IMR-90 (cell line): ENCODE data around the gene EXOC6B. TPM values are rescaled to one million over a fixed set of nuclear protein-coding genes. Genes with fewer than 3 reads are reported as not detected.

ENCODE experiments used
- ATAC-seq: fragments of 200-7000 bp; cut with Tn5 transposase; 2 replicates; pipeline ENCODE4 v1.9.1; 2020; ENCODE audit warnings: low read depth, mild to moderate bottlenecking, moderate library complexity
- BruUV-seq: library from RNA; stranded (reverse); fragments of 400-500 nt; replicated peaks from 2 replicates; lab custom pipeline; 2021; lab: Mats Ljungman, UMichigan
- CTCF ChIA-PET: fragments of 300-600 bp; formaldehyde crosslinking; extraction: SDS; loops from one replicate; lab custom pipeline; 2021; ENCODE audit warnings: antibody characterized with exemption; lab: Yijun Ruan, JAX
- POLR2A ChIA-PET: fragments of 300-600 bp; sonication (Branson Sonifier 250); formaldehyde crosslinking; loops from one replicate; lab custom pipeline; 2022; ENCODE audit warnings: antibody characterized with exemption; ENCODE audit not compliant: unreplicated experiment; lab: Charles Lee
- DNase-seq: peaks from one replicate; pipeline ENCODE4 v3.0.0; 2013
- H2AFZ ChIP-seq: replicated peaks from 2 replicates; pipeline ENCODE3; 2013; ENCODE audit warnings: low read length, mild to moderate bottlenecking; ENCODE audit not compliant: poor library complexity
- H2AK5ac ChIP-seq: 2 replicates; pipeline ENCODE4 v1.6.1; 2013; ENCODE audit warnings: low read depth, low read length, inconsistent platforms
- H2AK9ac ChIP-seq: replicated peaks from 2 replicates; pipeline ENCODE3; 2013; ENCODE audit warnings: mild to moderate bottlenecking, low read depth, low read length, moderate library complexity; ENCODE audit not compliant: poor library complexity
- H2BK120ac ChIP-seq: 2 replicates; pipeline ENCODE4 v1.6.1; 2013; ENCODE audit warnings: low read depth, low read length, inconsistent platforms
- H2BK15ac ChIP-seq: 3 replicates; pipeline ENCODE4 v1.6.1; 2013; ENCODE audit warnings: low read depth, low read length, inconsistent platforms
- H2BK20ac ChIP-seq: 2 replicates; pipeline ENCODE4 v1.6.1; 2013; ENCODE audit warnings: low read depth, mild to moderate bottlenecking, inconsistent platforms, low read length, moderate library complexity
- H2BK5ac ChIP-seq: 2 replicates; pipeline ENCODE4 v1.6.1; 2013; ENCODE audit warnings: mild to moderate bottlenecking, low read depth, low read length, inconsistent platforms; ENCODE audit not compliant: poor library complexity, severe bottlenecking
- H3K14ac ChIP-seq: replicated peaks from 2 replicates; pipeline ENCODE4 v1.6.1; 2013; ENCODE audit warnings: low read depth, low read length, inconsistent platforms
- H3K18ac ChIP-seq: 2 replicates; pipeline ENCODE4 v1.6.1; 2013; ENCODE audit warnings: low read depth, low read length, control low read depth
- H3K23ac ChIP-seq: 2 replicates; pipeline ENCODE4 v1.6.1; 2013; ENCODE audit warnings: low read depth, low read length, inconsistent platforms
- H3K27ac ChIP-seq: 2 replicates; pipeline ENCODE4 v1.5.1; 2013; ENCODE audit warnings: mild to moderate bottlenecking, control low read depth, low read length; ENCODE audit not compliant: insufficient read depth
- H3K27me3 ChIP-seq: 2 replicates; pipeline ENCODE4 v1.6.1; 2013; ENCODE audit warnings: low read length; ENCODE audit not compliant: control insufficient read depth, insufficient read depth
- H3K36me3 ChIP-seq: 2 replicates; pipeline ENCODE4 v1.6.1; 2013; ENCODE audit warnings: low read length, mixed read lengths; ENCODE audit not compliant: control insufficient read depth, insufficient read depth
- H3K4ac ChIP-seq: 2 replicates; pipeline ENCODE4 v1.6.1; 2013; ENCODE audit warnings: low read depth, low read length, inconsistent platforms
- H3K4me1 ChIP-seq: 2 replicates; pipeline ENCODE4 v1.6.1; 2013; ENCODE audit warnings: low read length, mixed read lengths; ENCODE audit not compliant: control insufficient read depth, insufficient read depth
- H3K4me2 ChIP-seq: 2 replicates; pipeline ENCODE4 v1.6.1; 2013; ENCODE audit warnings: low read depth, mild to moderate bottlenecking, control low read depth, low read length, moderate library complexity
- H3K4me3 ChIP-seq: 2 replicates; pipeline ENCODE4 v1.5.1; 2013; ENCODE audit warnings: low read depth, mild to moderate bottlenecking, control low read depth, low read length, moderate library complexity; ENCODE audit not compliant: insufficient read depth
- H3K56ac ChIP-seq: 2 replicates; pipeline ENCODE4 v1.6.1; 2013; ENCODE audit warnings: low read length, inconsistent platforms; ENCODE audit not compliant: insufficient read depth; ENCODE audit errors: extremely low read depth
- H3K79me1 ChIP-seq, 2 experiments: 2 replicates each; pipeline ENCODE4 v1.6.1; 2013; ENCODE audit warnings: low read length in 2 of 2, inconsistent platforms in 1 of 2, low read depth in 1 of 2
- H3K9ac ChIP-seq: 2 replicates; pipeline ENCODE4 v1.6.1; 2013; ENCODE audit warnings: low read depth, low read length, control low read depth
- H3K9me1 ChIP-seq: 2 replicates; pipeline ENCODE4 v1.6.1; 2013; ENCODE audit warnings: low read length, inconsistent platforms; ENCODE audit not compliant: insufficient read depth
- H3K9me3 ChIP-seq: 2 replicates; pipeline ENCODE4 v1.6.1; 2013; ENCODE audit warnings: low read length; ENCODE audit not compliant: control insufficient read depth, insufficient read depth
- H4K20me1 ChIP-seq: 2 replicates; pipeline ENCODE4 v1.6.1; 2013; ENCODE audit warnings: low read length, inconsistent platforms; ENCODE audit not compliant: insufficient read depth
- H4K5ac ChIP-seq: 2 replicates; pipeline ENCODE4 v1.6.1; 2013; ENCODE audit warnings: mild to moderate bottlenecking, low read depth, low read length, control low read depth
- H4K8ac ChIP-seq, 2 experiments: 2 replicates each; pipeline ENCODE4 v1.6.1; 2013; ENCODE audit warnings: low read depth in 2 of 2, low read length in 2 of 2, control low read depth in 1 of 2, inconsistent platforms in 1 of 2
- H4K91ac ChIP-seq: 2 replicates; pipeline ENCODE4 v1.6.1; 2013; ENCODE audit warnings: low read depth, low read length, inconsistent platforms; ENCODE audit not compliant: insufficient read depth
- NFE2L2 ChIP-seq: fragments of 150-350 bp; IDR thresholded peaks from 2 replicates; pipeline ENCODE4 v1.6.1; 2016; ENCODE audit warnings: low read depth, mild to moderate bottlenecking, low read length
- USF2 ChIP-seq: fragments of 150-350 bp; IDR thresholded peaks from 2 replicates; pipeline ENCODE4 v1.6.1; 2017; ENCODE audit warnings: mild to moderate bottlenecking, antibody characterized with exemption, low read length, low read depth
- WGBS, 2 experiments: methylation state at CpG; one replicate each; pipeline versions ENCODE4 v1.1.5 to v1.1.7; 2013; ENCODE audit warnings: missing lambda C conversion rate in 2 of 2; ENCODE audit not compliant: insufficient read length in 1 of 2; ENCODE audit errors: extremely low coverage in 2 of 2; 5-methylcytosine and 5-hydroxymethylcytosine counted together
- dilution Hi-C: fragments of 300-500 bp; cut with HindIII; formaldehyde crosslinking; loops from one replicate; pipeline ENCODE4 v1.14.3; 2018; ENCODE audit warnings: low sequenced_read_pairs; ENCODE audit not compliant: unreplicated experiment
- in situ Hi-C: fragments of 300-500 bp; cut with MboI; formaldehyde crosslinking; loops from 3 replicates; pipeline ENCODE4 v1.14.3; 2019; ENCODE audit warnings: low sequenced_read_pairs, inconsistent platforms, mixed read lengths
- intact Hi-C: fragments of 100-400 bp; cut with micrococcal nuclease; formaldehyde crosslinking; loops from 2 replicates; pipeline ENCODE4 v1.10.0; 2022
- polyA plus RNA-seq, 3 experiments: library from polyadenylated mRNA; depleted of rRNA; stranded (reverse); fragments of >200 nt; gene quantifications; 2 replicates each; pipeline ENCODE4 v1.2.3, GENCODE V29; 2012; ENCODE audit warnings: low replicate concordance in 1 of 3
- total RNA-seq: library from RNA; depleted of rRNA; stranded (reverse); fragments of >200 nt; gene quantifications from 2 replicates; pipeline ENCODE4 v1.2.3, GENCODE V29; 2012

The EXOC6B gene
- total and polyA plus RNA-seq, 2 of the 4 experiments (the other 2 are of a cell fraction), result 10.2 to 29.4 TPM

DNA sequence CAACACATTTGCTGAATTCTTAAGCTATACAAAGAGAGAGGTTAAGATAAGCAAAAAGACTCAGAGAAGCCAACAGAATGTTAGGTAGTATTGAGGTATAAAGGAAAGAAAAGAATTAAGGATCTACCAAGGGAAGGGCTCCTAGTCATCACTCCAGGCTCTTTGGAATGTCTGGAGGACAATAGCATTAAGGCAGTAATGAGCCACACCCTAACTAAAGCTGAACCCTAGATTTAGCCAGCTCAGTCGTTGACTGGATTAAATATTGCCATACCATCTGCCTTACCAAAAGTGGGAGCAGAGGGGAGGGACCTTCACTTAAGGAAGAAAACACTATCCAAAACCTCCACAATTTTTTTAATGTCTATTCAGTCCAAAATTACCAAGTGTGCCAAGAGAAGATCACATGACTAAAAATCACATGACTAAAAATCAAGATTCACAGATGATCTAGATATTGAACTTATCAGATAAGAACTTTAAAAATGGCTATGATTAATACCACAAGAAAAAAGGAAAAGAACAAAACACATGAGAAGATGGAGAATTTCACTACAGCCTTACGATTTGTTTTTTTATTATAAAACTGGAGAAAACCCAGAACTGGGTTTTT lies 59.7 kb downstream of the EXOC6B start:
- Histone ChIP-seq H3K4me1 (no peaks in the 10 kb centered on the region), H2AK9ac (no peak overlapping the region), H3K4me3 (no peak overlapping the region), H3K36me3 (peaks cover 3% of the 10 kb centered on the region; the same call in 1 of the 2 replicates), H3K56ac (no peak overlapping the region), H3K27ac (no peak overlapping the region), H4K8ac (no peak overlapping the region), H2BK120ac (no peak overlapping the region), H4K5ac (no peak overlapping the region), H2AFZ (no peak overlapping the region), H3K4ac (no peak overlapping the region), H3K14ac (no peak overlapping the region), H2BK20ac (no peak overlapping the region), H3K9me3 (peaks cover 8% of the 10 kb centered on the region), H4K91ac (no peak overlapping the region), H3K9me1 (no peaks in the 10 kb centered on the region), H2AK5ac (no peak overlapping the region), H3K18ac (no peak overlapping the region), H3K4me2 (no peak overlapping the region), H2BK5ac (no peak overlapping the region), H3K23ac (no peak overlapping the region), H3K79me1 (peaks cover 3 to 7% of the 10 kb centered on the region in 2 experiments; a peak in 3 of 4 replicates), H3K27me3 (no peaks in the 10 kb centered on the region), H3K9ac (no peak overlapping the region), H2BK15ac (no peak overlapping the region), H4K20me1 (no peaks in the 10 kb centered on the region)
- ChIA-PET POLR2A (no interaction called here), CTCF (no interaction called here)
- intact Hi-C loops, result no loop called here
- no peak for DNase-seq
- WGBS, 2 experiments, result no CpG with 5 or more reads among the region's 2 CpGs
- ATAC-seq, result no peak
- dilution Hi-C loops, result no loop called here
- in situ Hi-C loops, result no loop called here
- TF ChIP-seq USF2, result peak; percentile 37; the same call in 1 of the 2 replicates
- no peak for TF ChIP-seq NFE2L2
- BruUV-seq, result no TSS peak
